ENCODE measurements around the gene DTNBP1.

Gene DTNBP1

DNA sequence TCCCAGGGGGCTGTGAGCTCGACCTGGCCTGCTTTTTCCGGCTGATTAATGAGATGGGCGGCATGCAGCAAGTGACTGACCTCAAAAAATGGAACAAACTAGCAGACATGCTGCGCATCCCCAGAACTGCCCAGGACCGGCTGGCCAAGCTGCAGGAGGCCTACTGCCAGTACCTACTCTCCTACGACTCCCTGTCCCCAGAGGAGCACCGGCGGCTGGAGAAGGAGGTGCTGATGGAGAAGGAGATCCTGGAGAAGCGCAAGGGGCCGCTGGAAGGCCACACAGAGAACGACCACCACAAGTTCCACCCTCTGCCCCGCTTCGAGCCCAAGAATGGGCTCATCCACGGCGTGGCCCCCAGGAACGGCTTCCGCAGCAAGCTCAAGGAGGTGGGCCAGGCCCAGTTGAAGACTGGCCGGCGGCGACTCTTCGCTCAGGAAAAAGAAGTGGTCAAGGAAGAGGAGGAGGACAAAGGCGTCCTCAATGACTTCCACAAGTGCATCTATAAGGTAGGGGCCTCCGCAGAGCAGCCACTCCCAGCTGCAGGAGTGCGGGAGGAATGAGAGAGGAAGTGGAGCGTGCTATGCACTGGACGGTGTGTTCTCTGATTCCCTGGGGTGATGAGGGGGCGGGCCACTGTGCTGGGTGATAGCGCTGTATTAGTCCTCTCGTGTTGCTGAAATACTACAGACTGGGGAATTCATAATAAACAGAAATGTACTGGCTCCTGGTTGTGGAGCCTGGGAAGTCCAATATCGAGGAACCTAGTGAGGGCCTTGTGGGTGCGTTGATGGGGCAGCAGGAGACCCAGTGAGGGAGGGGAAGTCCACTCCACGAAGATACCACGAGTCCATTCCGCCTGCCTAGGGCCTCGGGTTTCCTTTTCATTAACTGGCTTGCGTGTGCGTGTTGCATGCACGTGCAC is 161.7 kb downstream of the DTNBP1 start:
- DNase-seq (ENCODE audit: low read depth): no peak

DNA sequence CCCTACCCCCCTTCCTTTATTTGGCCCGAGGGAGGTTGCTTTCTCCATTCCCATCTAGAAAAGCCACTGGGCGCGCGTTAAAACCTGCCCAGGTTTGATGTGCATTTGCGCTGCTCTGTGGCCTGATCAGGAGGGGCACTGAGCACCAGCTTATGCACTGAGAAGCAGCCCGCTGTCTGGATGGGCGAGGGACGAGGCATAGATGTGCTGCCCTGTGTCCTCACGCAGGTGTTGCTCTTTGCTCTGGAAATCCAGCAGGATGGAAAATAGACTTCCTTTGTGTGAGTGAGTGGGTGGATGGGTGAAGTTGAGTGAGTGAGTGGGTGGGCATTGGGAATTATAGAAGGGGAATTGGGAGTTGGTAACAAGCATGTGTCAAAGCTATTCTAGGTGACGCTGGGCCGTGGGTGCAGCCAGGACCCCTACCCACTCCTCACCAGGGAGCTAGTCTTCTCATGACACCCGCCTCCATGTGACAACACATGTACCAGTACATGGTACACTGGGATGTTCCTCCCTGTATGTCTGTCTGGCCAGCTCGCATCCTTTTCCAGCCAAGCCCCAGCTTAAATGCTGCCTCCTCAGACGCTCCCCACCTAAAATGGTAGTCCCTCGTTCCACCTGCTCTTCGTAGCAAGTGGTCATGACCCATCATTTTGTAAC is 162.6 kb downstream of the DTNBP1 start:
- DNase-seq (ENCODE audit: low read depth): no peak

DNA sequence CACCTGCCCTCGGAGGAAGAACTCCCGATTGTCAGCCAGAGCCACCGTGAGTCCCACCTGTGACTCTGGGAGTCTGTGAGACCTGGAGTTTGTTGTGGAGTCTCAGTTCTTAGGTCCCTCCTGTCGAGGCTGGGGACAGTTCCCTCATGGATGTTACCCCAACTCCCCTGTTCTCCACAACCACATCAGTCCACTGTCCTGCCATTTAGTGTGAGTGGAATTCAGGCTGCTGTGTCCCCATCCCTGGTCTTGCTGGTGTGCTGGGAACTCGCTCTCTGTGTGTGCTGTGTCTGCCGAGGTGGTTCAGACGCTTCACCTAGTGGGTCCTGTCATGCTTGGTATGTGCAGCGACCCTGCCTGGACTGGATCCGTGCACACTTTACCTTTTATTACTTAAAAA is 163.2 kb downstream of the DTNBP1 start:
- DNase-seq (ENCODE audit: low read depth): no peak

DNA sequence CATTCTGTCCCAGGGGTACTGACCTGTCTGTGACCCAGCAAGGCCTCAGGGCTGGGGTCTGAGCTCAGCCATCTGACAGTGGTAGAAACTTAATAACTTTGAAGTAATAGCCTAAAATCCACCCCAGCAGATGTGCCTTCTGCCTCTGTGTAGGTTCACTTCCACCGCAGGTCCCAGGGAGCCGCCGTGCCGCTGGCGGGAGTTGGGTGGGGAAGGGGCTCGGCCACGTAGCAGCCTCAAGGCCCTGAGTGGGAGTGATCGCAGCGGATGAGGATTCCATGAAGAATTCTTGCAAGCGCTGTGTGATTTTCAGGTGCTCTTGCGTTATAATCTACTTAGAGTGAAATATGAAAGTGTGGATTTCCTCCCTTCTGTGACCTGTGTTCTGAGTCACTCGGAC is 163.7 kb downstream of the DTNBP1 start:
- no peak for DNase-seq (ENCODE audit: low read depth)

DNA sequence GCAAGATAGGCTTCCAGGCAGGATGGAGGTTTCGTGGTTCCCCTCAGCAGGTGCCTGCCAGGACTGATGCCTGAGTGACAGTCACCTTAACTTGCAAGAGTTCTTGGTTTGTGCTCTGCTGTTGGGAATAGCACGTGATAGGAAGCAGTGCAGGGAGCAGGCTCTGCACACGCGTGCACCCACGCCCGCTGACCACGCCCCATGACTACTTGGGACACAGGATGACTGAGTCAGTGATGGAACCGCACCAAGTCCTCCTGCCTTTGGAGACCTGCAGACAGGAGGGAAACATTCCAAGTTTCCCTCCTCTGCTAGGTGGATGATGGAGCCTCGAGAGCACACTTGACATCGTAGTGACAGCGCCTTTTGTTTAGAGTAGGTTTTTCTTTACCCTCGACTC is 164.2 kb downstream of the DTNBP1 start:
- no peak for DNase-seq (ENCODE audit: low read depth)

DNA sequence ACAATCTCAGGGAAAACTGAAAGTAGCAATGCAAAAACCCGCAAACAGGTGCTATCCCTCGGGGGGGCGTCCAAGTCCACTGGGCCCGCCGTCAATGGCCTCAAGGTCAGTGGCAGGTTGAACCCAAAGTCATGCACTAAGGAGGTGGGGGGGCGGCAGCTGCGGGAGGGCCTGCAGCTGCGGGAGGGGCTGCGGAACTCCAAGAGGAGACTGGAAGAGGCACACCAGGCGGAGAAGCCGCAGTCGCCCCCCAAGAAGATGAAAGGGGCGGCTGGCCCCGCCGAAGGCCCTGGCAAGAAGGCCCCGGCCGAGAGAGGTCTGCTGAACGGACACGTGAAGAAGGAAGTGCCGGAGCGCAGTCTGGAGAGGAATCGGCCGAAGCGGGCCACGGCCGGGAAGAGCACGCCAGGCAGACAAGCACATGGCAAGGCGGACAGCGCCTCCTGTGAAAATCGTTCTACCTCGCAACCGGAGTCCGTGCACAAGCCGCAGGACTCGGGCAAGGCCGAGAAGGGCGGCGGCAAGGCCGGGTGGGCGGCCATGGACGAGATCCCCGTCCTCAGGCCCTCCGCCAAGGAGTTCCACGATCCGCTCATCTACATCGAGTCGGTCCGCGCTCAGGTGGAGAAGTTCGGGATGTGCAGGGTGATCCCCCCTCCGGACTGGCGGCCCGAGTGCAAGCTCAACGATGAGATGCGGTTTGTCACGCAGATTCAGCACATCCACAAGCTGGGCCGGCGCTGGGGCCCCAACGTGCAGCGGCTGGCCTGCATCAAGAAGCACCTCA is 166.3 kb downstream of the DTNBP1 start:
- DNase-seq (ENCODE audit: low read depth): no peak

- no peak for DNase-seq (ENCODE audit: low read depth)
Observed at GRCh38 chr6:15495375-15495901, 167.4 kb downstream of the DTNBP1 start.

- DNase-seq (ENCODE audit: low read depth): no peak
Observed at GRCh38 chr6:15493437-15494168, 169.2 kb downstream of the DTNBP1 start.

- DNase-seq (ENCODE audit: low read depth): no peak
Observed at GRCh38 chr6:15491986-15492269, 170.9 kb downstream of the DTNBP1 start.

GRCh38 chr6:15491255-15491985 is 171.4 kb downstream of the DTNBP1 start:
- DNase-seq (ENCODE audit: low read depth): peak; percentile 46

GRCh38 chr6:15490242-15491100 is 172.4 kb downstream of the DTNBP1 start:
- DNase-seq (ENCODE audit: low read depth): no peak

DNA sequence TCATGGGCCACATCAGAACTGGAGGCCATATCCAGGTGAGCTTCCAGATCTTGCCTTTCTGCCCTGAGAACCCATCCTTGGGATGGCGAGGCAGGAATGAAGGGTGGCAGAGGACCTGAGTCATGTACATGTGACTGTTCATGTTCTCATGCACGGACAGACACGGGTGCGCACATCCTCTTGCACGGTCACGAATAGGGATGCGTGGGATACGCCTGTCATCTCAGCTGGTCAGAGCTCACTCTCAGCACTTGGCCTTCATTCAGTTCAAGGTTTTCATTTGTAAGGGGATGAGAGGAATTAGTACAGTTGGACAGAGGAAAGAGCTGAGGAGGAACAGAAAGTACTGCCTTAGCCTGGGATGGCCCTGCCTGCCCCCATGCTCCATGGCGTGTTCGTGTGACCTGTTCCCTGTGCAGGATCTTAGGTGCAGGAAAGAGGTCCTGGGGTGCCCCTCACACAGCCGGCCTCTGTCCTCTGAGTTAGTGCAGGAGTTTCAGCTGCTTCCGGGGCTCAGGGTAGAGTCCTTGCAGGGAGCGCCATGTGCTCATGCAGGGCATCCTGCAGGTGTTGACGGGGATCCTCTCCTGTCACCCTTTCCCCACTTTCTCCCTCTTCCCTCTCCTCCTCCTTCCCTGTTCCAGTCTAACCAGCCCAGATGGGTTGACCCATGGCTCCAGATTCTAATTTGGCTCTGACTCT is 173.4 kb downstream of the DTNBP1 start:
- no peak for DNase-seq (ENCODE audit: low read depth)

DNA sequence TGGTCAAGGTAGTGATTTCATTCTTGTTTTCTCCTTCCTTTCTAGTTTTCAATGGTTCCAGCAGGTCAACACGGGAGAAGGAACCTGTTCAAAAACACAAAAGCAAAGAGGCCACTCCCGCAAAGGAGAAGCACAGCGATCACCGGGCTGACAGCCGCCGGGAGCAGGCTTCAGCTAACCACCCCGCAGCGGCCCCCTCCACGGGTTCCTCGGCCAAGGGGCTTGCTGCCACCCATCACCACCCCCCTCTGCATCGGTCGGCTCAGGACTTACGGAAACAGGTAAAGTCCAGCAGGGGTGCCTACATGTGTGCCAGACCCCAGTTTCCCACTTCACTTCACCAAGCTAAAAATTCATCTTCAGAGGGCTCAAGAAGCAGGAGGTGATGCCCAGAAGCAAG is 175.6 kb downstream of the DTNBP1 start:
- no peak for DNase-seq (ENCODE audit: low read depth)

DNA sequence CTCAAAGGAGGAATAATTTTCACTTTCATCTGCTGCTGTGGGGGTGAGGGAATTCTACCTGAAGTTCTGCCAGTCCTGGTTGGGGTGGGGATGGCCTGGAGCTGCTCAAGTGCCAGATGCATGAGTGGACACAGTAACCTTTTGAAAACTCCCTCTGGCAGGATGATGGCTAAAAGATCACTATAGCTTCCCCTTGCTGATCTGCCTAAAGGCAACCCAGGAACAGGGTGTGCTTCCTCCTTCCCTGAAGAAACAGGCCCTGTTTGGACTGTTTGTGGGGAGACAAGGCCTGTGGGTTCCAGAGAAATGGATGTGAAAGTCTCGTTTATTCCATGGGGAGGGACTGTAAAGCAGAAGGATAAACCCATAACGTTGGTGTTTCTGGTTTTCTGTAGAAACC is 176.9 kb downstream of the DTNBP1 start:
- DNase-seq (ENCODE audit: low read depth): no peak

DNA sequence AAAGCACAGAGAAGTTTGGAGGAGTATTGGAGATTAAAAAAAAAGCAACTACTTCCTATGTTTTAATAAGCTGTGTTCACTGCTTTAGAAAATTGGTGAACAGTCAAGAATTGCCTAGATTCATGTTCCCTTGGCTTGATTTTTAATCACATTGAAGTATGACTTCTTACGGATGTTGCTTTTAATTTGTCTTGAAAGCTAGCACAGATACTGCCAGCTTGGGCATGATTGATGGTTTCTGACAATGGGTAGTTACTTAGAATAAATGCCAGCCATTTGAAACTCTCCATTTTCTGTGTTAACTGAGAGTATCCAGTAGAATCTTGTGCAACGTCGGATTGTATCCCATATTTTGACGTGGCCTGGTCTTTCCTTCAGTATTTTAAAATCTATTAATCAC is 178.0 kb downstream of the DTNBP1 start:
- no peak for DNase-seq (ENCODE audit: low read depth)

GRCh38 chr6:15484140-15484539 is 178.7 kb downstream of the DTNBP1 start:
- no peak for DNase-seq (ENCODE audit: low read depth)

DNA sequence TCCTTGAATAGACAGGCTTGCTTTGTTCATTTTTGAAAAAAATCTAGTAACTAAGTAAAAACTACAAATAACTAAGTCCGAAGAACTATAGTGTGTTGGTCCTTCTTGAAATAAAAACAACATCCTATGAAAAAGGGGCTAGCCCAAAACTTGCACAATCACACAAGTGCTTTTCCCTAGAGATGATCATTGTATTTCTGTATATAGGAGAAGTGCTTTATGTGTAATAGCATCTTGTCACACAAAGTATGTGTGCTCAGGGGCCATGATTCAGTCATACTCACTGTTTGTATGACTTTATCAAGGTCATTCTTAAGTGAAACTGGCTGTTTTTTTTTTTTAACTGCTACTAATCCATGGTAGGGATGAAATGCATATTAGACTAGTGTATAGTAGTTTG is 179.8 kb downstream of the DTNBP1 start:
- DNase-seq (ENCODE audit: low read depth): no peak

DNA sequence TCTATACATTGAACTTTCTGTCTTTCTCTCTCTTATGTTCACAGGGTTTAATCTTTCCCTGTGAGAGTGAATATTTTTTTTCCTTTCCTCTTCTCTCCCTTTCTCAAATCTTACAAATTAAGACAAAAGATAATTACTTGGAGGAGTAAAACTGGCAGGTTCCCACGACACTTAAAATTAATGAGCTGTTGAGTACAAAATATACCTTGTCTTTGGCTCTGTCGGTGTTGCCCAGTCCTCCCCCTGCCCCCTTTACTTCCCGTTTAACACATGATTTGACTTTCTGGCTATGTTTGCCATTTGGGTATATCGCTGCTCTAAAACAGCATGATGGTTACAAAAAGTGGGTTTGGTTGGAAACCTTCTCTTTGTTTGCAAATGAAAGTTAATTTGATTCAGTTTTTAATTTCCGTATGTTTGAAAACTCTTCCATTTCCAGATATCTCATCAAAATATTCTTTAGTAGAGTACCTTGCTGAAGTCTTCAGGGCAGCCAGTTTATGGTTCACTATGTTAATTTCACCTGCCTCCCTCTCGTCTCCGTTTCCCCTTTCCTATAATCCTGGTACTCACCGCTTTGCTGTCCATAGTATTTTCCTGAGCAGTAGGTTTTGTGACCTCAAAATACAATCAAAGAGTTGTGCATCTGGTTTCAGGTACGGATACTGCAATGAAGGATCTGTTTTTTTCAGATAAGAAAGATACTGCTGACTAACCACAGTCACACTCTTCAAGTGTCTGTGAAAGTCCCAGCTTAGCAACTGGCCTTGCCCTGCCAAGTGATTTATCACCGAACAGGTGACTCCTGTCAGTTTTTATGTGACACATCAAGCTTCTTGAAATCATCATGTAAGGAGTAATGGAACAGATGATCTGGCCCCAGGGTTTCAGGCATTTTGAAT is 181.2 kb downstream of the DTNBP1 start:
- no peak for DNase-seq (ENCODE audit: low read depth)

DNA sequence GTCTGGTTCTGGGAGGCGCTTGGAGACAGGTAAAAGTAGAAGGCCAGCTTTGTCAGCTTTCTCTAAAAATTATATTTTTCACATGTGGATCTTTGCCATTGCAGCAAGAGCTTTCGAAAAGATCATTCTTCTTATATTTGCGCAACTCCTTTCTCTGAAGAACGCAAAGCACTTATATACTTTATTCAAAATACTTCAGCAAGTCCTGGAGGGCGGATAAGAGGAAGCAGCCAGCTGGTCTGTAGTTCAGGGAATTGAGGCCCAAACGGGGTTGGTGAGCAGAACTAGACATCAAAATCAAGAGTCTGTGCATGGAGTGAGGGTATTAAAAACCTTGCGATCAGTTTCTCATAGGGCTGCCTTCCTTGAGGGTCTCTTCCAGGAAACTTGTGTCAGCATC is 182.3 kb downstream of the DTNBP1 start:
- DNase-seq (ENCODE audit: low read depth): no peak

All from stimulated activated CD8-positive, alpha-beta memory T cell treated with anti-CD3 and anti-CD28 coated beads, Interleukin-15, amount 100 ng/mL, for 1 hour (primary cell).